ENCODE measurements around the gene S100A16. TPM values are rescaled to one million over a fixed set of nuclear protein-coding genes. Genes with fewer than 3 reads are reported as not detected.

Gene S100A16
- total RNA-seq, 1 donor from 2014 or later = 259 TPM

- H3K9me3 ChIP-seq = no peaks in the 10 kb centered on the region
- H3K27ac ChIP-seq = peak overlapping the region; percentile 96
- TF ChIP-seq POLR2A (IDR thresholded peaks at IDR 0.05) (no peak), CTCF (IDR thresholded peaks at IDR 0.05) (no peak), POLR2AphosphoS5 (IDR thresholded peaks at IDR 0.05; ENCODE audit: insufficient read depth in 1 of 2, low read depth in 1 of 2) (no peak)
- no peak overlapping the region for H3K4me3 ChIP-seq
- H3K4me1 ChIP-seq = peaks cover 47% of the 10 kb centered on the region
- no peaks in the 10 kb centered on the region for H3K27me3 ChIP-seq
- no peaks in the 10 kb centered on the region for H3K36me3 ChIP-seq
- intact Hi-C loops (cut with DNase I) = no loop called here
- DNase-seq (ENCODE audit: extremely low spot score in 2 of 2) = no peak
Measured at GRCh38 chr1:153616917-153617311, 4.0 kb upstream of the S100A16 start.

- H3K36me3 ChIP-seq = no peaks in the 10 kb centered on the region
- H3K27ac ChIP-seq = peak within 1 kb of the TSS; percentile 96
- H3K4me1 ChIP-seq = peaks cover 49% of the 10 kb centered on the region
- no peaks in the 10 kb centered on the region for H3K9me3 ChIP-seq
- no peak for DNase-seq (ENCODE audit: extremely low spot score in 2 of 2)
- intact Hi-C loops (cut with DNase I) = no loop called here
- H3K27me3 ChIP-seq = no peaks in the 10 kb centered on the region
- H3K4me3 ChIP-seq = peak within 1 kb of the TSS in 1 of 2 donors; percentile 40
- TF ChIP-seq POLR2AphosphoS5 (IDR thresholded peaks at IDR 0.05; ENCODE audit: insufficient read depth in 1 of 2, low read depth in 1 of 2) (peak in 1 of 2 donors; percentile 62), CTCF (IDR thresholded peaks at IDR 0.05) (no peak)
Measured at GRCh38 chr1:153616144-153616916, 3.4 kb upstream of the S100A16 start, which contains the start of gene S100A14. Gene S100A14 (minus strand): TSS chr1:153616325. CDS start chr1:153615858, 467 bp downstream.

GRCh38 chr1:153615406-153615805 lies 2.5 kb upstream of the S100A16 start:
- intact Hi-C loops (cut with DNase I) = no loop called here
- TF ChIP-seq POLR2AphosphoS5 (IDR thresholded peaks at IDR 0.05; ENCODE audit: insufficient read depth in 1 of 2, low read depth in 1 of 2) = no peak
- no peak for TF ChIP-seq CTCF (IDR thresholded peaks at IDR 0.05)
- peak overlapping the region in 1 of 2 donors; percentile 40 for H3K4me3 ChIP-seq
- peaks cover 58% of the 10 kb centered on the region for H3K4me1 ChIP-seq
- H3K36me3 ChIP-seq = no peaks in the 10 kb centered on the region
- no peaks in the 10 kb centered on the region for H3K27me3 ChIP-seq
- DNase-seq (ENCODE audit: extremely low spot score in 2 of 2) = no peak
- H3K27ac ChIP-seq = peak overlapping the region; percentile 96
- H3K9me3 ChIP-seq = no peaks in the 10 kb centered on the region

- H3K9me3 ChIP-seq = no peaks in the 10 kb centered on the region
- no peak for TF ChIP-seq POLR2AphosphoS5 (IDR thresholded peaks at IDR 0.05; ENCODE audit: insufficient read depth in 1 of 2, low read depth in 1 of 2)
- no peak for TF ChIP-seq CTCF (IDR thresholded peaks at IDR 0.05)
- no peak for TF ChIP-seq POLR2A (IDR thresholded peaks at IDR 0.05)
- H3K36me3 ChIP-seq = no peaks in the 10 kb centered on the region
- peak overlapping the region in 1 of 2 donors; percentile 40 for H3K4me3 ChIP-seq
- H3K4me1 ChIP-seq = peaks cover 63% of the 10 kb centered on the region
- no peak for DNase-seq (ENCODE audit: extremely low spot score in 2 of 2)
- intact Hi-C loops (cut with DNase I) = loop anchor here (5.0 kb wide), 1 partner anchor 103 kb away; no protein-coding TSS in a partner anchor
- peak overlapping the region; percentile 96 for H3K27ac ChIP-seq
- no peaks in the 10 kb centered on the region for H3K27me3 ChIP-seq
Measured at GRCh38 chr1:153614906-153615305, 2.0 kb upstream of the S100A16 start.
